Activated B cell treated with CpG ODN at 0.5 μM for 24 hours (primary cell): ENCODE results near the gene HCN4. TPM values are rescaled to one million over a fixed set of nuclear protein-coding genes. Genes with fewer than 3 reads are reported as not detected.

Experiments used
- ATAC-seq: fragments of 200-7000 bp; cut with Tn5 transposase; one replicate; pipeline ENCODE4 v1.10.0; 2021; ENCODE audit warnings: low read depth, mild to moderate bottlenecking, moderate library complexity
- CTCF ChIA-PET: fragments of 350-600 bp; sonication (Branson Sonifier 250); formaldehyde crosslinking; loops from one replicate; lab custom pipeline; 2021; ENCODE audit warnings: antibody characterized with exemption; lab: Charles Lee
- POLR2A ChIA-PET: fragments of 350-600 bp; sonication (Branson Sonifier 250); formaldehyde crosslinking; loops from one replicate; lab custom pipeline; 2021; ENCODE audit warnings: antibody characterized with exemption; lab: Charles Lee
- DNase-seq: peaks from one replicate; pipeline ENCODE4 v3.0.0; 2022
- H3K27ac Mint-ChIP-seq: one replicate; pipeline ENCODE4 v1.8.0; 2020; ENCODE audit warnings: mixed read lengths
- H3K27me3 Mint-ChIP-seq: one replicate; pipeline ENCODE4 v1.8.0; 2021; ENCODE audit warnings: mixed read lengths
- H3K36me3 Mint-ChIP-seq: one replicate; pipeline ENCODE4 v1.8.0; 2021; ENCODE audit warnings: low read depth, mixed read lengths
- H3K4me1 Mint-ChIP-seq: one replicate; pipeline ENCODE4 v1.8.0; 2021; ENCODE audit warnings: mixed read lengths
- H3K4me3 Mint-ChIP-seq: one replicate; pipeline ENCODE4 v1.8.0; 2020; ENCODE audit warnings: mild to moderate bottlenecking, mixed read lengths
- H3K9me3 Mint-ChIP-seq: one replicate; pipeline ENCODE4 v1.8.0; 2020; ENCODE audit warnings: mixed read lengths
- intact Hi-C: fragments of 100-400 bp; cut with micrococcal nuclease; formaldehyde crosslinking; loops from one replicate; pipeline ENCODE4 v1.15.1; 2024
- total RNA-seq: library from RNA; stranded (reverse); gene quantifications from 2 replicates; pipeline ENCODE4 v1.2.3, GENCODE V29; 2022
- TF ChIP-seq, protein P1 (sequence below): fragments of 200-600 bp; IDR thresholded peaks from one replicate; pipeline ENCODE4 v1.8.0; 2022; ENCODE audit warnings: antibody characterized with exemption, mild to moderate bottlenecking

HCN4 gene
- total RNA-seq, 1 donor from 2014 or later = not detected

GRCh38 chr15:73387507-73388255 is 18.9 kb upstream of the HCN4 start:
- TF ChIP-seq, protein P1, sequence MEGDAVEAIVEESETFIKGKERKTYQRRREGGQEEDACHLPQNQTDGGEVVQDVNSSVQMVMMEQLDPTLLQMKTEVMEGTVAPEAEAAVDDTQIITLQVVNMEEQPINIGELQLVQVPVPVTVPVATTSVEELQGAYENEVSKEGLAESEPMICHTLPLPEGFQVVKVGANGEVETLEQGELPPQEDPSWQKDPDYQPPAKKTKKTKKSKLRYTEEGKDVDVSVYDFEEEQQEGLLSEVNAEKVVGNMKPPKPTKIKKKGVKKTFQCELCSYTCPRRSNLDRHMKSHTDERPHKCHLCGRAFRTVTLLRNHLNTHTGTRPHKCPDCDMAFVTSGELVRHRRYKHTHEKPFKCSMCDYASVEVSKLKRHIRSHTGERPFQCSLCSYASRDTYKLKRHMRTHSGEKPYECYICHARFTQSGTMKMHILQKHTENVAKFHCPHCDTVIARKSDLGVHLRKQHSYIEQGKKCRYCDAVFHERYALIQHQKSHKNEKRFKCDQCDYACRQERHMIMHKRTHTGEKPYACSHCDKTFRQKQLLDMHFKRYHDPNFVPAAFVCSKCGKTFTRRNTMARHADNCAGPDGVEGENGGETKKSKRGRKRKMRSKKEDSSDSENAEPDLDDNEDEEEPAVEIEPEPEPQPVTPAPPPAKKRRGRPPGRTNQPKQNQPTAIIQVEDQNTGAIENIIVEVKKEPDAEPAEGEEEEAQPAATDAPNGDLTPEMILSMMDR = no peak
- peaks cover 2% of the 10 kb centered on the region for H3K9me3 Mint-ChIP-seq
- ATAC-seq = no peak
- CTCF ChIA-PET = no interaction called here
- peaks cover 15% of the 10 kb centered on the region for H3K27me3 Mint-ChIP-seq
- no peaks in the 10 kb centered on the region for H3K4me1 Mint-ChIP-seq
- no peaks in the 10 kb centered on the region for H3K36me3 Mint-ChIP-seq
- POLR2A ChIA-PET = no interaction called here
- no peak overlapping the region for H3K4me3 Mint-ChIP-seq
- H3K27ac Mint-ChIP-seq = no peak overlapping the region
- DNase-seq = no peak
- intact Hi-C loops = no loop called here

DNA sequence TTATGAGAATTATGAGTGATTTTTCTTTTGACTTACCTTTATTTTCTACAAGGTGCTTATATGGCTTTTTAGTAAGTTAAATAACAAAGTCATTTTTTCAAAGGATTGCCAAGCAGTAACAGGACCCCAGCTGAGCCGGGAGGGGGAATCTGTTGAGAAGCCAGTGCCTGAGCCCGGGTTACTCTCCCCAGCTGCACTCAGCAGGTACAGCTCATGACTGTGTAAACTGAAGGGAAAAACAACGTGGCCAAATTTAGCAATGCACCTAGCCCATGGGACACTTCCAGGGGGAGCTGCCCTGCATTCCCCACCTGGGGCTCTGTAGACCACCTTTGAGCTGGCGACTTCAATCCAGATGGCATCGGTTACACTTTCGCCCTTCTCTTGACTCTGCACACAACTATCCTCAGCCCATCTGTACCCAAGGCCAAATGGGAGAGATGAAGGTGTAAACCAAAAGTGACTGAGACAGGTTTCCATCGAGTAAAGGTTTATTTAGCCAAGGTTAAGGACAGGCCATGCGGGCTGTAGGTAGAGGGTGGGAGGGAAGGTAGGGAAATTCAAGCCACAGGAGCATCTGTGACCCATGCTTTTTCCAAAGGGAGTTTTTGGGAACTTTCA is 18.2 kb upstream of the HCN4 start:
- Mint-ChIP-seq H3K27ac (no peak overlapping the region), H3K9me3 (peaks cover 2% of the 10 kb centered on the region), H3K4me3 (no peak overlapping the region), H3K36me3 (no peaks in the 10 kb centered on the region), H3K27me3 (peaks cover 15% of the 10 kb centered on the region), H3K4me1 (no peaks in the 10 kb centered on the region)
- ATAC-seq (no peak), DNase-seq (no peak)
- CTCF ChIA-PET = no interaction called here
- intact Hi-C loops = no loop called here
- TF ChIP-seq, protein P1 = no peak
- POLR2A ChIA-PET = no interaction called here

- Mint-ChIP-seq H3K4me1 (no peaks in the 10 kb centered on the region), H3K4me3 (no peak overlapping the region), H3K27ac (no peak overlapping the region), H3K36me3 (no peaks in the 10 kb centered on the region), H3K9me3 (peaks cover 8% of the 10 kb centered on the region), H3K27me3 (peaks cover 19% of the 10 kb centered on the region)
- intact Hi-C loops = no loop called here
- ChIA-PET POLR2A (no interaction called here), CTCF (no interaction called here)
- ATAC-seq (no peak), DNase-seq (no peak)
- TF ChIP-seq, protein P1 = no peak
Measured at GRCh38 chr15:73386238-73386637, 17.5 kb upstream of the HCN4 start.

DNA sequence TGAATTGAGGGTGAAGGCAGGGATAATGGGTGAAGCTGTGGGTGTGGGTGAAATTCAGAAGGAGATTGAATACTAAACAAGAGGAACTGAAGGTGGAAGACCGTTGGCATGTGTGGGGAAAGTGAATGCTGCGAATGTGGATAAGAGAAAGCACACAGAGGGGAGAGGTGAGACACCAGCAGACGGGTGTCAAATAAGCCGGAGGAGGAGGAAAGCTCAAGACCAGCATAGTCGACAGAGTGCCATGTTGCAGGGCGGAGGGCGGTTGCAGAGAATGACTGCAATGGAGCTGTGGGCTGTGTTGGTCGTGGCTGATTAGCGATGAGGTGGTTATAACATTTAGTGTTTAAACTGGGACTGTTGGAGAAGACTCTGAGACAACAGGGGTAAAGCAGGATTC is 16.4 kb upstream of the HCN4 start:
- no peaks in the 10 kb centered on the region for H3K36me3 Mint-ChIP-seq
- intact Hi-C loops = no loop called here
- peaks cover 18% of the 10 kb centered on the region for H3K9me3 Mint-ChIP-seq
- TF ChIP-seq, protein P1 = no peak
- H3K27ac Mint-ChIP-seq = no peak overlapping the region
- no peaks in the 10 kb centered on the region for H3K4me1 Mint-ChIP-seq
- no peak overlapping the region for H3K4me3 Mint-ChIP-seq
- DNase-seq (no peak), ATAC-seq (no peak)
- POLR2A ChIA-PET = no interaction called here
- peaks cover 22% of the 10 kb centered on the region for H3K27me3 Mint-ChIP-seq
- CTCF ChIA-PET = no interaction called here

GRCh38 chr15:73383310-73384189 is 14.8 kb upstream of the HCN4 start:
- Mint-ChIP-seq H3K27me3 (peaks cover 24% of the 10 kb centered on the region), H3K27ac (no peak overlapping the region), H3K9me3 (peaks cover 18% of the 10 kb centered on the region), H3K4me3 (no peak overlapping the region), H3K36me3 (no peaks in the 10 kb centered on the region), H3K4me1 (no peaks in the 10 kb centered on the region)
- ChIA-PET CTCF (no interaction called here), POLR2A (no interaction called here)
- DNase-seq = no peak
- TF ChIP-seq, protein P1 = no peak
- ATAC-seq = no peak
- intact Hi-C loops = no loop called here
